GM18873 (cell line): Measurements from ENCODE around the gene XG.
"Not testable (repeated sequence)": the region's sequence is repeated elsewhere in the genome, so short reads cannot be mapped to it uniquely, and the experiment has no call there.

ENCODE experiments used
- ATAC-seq: cut with Tn5 transposase; IDR thresholded peaks from one replicate; pipeline ENCODE4 v1.9.1; 2021; ENCODE audit warnings: mild to moderate bottlenecking, moderate library complexity, moderate number of reproducible peaks; ENCODE audit not compliant: unreplicated experiment, low FRiP score

The XG gene

DNA sequence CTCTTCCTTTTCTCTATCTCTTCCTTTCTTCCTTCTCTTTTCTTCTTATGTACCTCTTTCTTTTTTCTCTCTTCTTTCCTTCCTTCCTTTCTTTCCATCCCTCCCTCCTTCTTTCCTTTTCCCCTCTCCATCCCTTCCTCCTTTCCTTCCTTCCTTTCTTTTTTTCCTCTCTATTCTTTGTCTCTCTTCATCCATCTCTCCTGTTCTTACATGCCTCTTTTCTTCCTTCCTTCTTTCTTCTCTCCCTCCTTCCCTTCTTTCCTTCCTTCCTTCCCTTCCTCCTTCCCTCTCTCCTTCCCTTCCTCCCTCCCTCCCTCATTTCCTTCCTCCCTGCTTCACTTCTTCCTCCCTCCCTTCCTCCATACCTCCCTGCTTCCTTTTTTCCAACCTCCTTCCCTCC is 19.2 kb upstream of the XG start:
- ATAC-seq, result no peak

DNA sequence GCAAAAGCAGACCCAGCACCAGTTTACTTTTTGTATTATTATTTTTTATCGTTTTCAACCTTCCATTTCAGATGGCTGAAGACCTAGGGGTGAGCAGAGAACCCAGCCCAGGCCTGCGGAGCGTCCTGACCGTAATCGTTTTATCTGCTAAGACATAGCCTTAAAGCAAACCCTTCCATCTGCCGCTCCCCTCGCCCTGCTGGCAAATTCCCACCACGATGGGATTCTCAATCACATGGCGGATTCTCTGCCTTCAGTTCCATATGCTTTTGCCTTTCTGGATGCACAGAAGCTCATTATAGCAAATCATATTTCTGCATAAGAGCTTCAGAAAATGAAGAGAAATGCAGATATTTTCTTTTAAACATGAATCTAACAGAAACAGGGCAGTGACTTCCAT is 18.6 kb upstream of the XG start:
- no peak for ATAC-seq

DNA sequence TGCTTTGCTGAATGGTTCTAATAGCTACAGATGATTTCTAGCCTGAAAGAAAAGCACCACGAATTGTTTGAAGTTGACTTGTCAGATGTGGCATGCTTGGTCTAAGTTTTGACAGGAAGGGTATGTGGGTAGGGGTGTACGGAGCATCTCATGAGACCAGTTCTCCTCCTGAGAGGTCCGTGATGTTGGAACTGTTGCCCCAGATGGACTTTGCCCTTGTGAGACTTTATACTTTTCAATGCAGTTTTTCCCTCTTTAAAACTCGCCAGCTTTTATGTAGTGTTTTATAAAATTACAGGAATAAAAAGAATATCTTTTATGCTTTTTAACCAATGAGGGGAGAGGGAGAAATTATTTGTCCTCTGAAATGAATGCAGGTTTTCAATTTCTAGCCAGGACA is 16.6 kb upstream of the XG start:
- no peak for ATAC-seq

DNA sequence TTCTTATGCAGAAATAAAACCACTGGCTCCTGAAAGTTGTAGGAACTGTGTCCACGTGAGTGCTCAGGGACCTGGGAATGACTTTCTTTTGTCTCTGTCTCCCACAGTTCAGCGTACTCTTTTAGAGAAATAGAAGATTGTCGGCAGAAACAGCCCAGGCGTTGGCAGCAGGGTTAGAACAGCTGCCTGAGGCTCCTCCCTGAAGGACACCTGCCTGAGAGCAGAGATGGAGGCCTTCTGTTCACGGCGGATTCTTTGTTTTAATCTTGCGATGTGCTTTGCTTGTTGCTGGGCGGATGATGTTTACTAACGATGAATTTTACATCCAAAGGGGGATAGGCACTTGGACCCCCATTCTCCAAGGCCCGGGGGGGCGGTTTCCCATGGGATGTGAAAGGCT is 11.2 kb upstream of the XG start:
- ATAC-seq, result no peak

DNA sequence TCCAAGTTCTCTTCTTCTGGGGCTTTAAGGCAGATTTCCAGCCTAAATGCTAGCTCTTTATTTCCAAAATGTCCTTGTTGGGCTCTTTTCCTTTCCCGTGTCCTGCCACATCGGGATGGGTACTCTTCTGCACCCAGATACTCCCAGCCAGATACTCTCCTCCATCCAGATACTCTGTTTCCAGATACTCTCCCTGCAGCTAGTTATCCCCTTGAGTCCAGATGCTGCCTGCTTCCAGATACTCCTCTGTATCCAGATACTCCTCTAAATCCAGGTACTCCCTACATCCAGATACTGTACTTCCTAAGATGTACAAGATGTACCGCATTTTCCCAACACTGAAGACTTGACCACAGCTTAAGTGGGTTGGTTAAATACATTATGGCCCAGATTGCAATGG is 10.5 kb upstream of the XG start:
- ATAC-seq, result no peak

DNA sequence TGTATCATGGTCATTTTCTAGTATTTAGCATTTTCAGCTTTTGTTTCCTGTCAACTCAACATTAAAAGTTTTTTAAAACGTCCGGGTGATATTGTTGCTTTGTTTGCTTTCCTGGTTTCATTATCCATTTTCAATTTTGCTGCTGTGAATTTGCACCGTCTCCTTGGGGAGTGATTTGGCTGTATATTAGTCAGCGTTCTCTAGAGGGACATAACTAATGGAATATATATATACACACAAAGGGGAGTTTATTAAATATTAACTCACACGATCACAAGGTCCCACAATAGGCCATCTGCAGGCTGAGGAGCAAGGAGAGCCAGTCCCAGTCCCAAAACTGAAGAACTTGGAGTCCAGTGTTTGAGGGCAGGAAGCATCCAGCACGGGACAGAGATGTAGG is 5.6 kb upstream of the XG start:
- not testable (repeated sequence) for ATAC-seq

DNA sequence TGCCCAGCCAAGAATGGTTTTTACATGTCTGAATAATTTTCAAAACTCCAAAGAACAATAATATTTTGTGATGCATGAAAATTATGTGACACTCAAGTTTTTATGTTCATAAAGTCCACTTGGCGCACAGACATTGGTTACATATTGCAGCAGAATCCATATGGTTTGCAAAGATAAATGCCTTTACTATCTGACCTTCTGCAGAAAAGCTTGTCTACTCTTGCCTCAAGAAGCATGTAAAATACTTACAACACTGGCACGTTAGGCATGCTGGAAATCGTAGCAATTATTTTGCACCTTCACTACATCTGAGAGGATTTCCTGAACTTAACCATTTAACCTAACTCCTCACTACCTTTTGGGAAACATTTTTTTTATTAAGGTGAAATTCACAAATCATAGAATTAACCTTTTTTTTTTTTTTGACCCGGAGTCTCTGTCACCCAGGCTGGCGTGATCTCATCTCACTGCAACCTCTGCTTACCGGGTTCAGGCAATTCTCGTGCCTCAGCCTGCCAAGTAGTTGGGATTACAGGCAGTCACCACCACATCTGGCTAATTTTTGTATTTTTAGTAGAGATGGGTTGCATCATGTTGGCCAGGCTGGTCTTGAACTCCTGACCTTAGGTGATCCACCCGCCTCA is 3.5 kb upstream of the XG start:
- no peak for ATAC-seq

DNA sequence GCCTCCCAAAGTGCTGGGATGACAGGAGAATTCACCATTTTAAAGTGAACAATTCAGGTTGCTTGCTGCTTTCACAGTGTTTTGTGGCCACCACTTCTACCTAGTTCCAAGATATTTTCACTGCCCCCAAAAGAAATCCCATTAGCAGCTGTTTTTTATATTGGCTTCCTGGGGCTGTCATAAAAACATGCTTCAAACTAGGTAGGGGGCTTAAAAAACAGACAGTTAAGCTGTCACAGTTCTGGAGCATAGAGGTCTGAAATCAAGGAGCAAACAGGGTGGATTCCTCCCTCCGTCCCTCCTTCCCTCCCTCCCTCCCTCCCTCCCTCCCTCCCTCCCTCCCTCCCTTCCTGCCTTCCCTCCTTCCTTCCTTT is 3.0 kb upstream of the XG start:
- no peak for ATAC-seq

DNA sequence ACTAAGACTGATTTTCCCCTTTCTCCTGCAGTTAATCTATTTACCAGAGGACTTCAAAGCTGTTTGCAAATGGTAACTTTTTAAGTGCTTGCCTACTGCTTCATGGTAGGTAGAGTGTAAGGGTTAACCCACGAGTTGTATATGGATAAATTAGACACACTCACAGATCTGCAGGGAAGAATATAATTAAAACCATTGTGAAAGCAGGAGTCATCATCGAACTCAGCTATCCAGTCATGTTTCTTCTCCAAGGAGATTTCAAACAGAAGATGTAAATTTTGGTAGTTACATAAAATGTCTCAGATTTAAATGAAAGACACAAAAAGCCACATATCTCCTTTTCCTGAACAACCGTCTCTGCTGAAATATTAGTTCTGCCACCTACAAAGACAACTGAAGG is 549 bp upstream of the XG start:
- ATAC-seq, result no peak

DNA sequence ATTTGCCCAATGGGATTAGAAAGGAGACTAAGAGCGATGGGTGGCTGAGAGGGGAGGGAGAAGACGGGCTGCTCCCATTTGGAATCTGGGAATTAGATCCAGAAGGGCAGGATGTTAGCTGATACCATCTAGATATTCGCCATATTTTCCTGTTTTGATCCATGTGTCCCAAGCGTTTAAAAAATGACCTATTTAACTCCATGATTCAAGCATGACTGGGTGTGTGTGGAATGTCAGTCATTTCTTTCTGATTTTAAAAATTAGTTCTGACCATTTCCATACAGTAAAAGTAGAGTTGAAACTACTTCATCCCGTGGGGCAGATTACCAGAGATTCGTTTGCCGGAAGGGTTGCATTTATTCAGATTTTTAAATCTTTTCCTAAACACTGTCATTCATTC is 601 bp downstream of the XG start:
- ATAC-seq, result not testable (repeated sequence)

DNA sequence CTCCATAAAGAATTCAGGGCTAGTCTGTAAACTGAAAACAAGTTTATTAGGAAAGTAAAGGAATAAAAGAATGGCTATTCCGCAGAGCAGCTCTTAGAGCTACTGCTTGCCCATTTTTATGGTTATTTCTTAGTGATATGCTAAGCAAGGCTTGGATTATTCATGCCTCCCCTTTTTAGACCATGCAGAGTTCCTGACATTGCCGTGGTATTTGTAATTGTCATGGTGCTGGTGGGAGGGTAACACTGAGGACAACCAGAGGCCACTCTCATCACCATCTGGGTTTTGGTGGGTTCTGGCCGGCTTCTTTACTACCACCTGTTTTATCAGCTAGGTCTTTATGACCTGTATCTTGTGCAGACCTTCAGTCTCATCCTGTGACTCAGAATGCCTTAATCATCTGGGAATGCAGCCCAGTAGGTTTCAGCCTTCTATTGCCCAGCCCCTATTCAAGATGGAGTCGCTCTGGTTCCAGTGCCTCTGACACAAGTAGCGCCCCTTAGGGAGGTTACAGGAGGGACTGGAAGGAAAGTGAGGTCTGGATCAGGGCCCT is 3.4 kb downstream of the XG start:
- ATAC-seq, result not testable (repeated sequence)

DNA sequence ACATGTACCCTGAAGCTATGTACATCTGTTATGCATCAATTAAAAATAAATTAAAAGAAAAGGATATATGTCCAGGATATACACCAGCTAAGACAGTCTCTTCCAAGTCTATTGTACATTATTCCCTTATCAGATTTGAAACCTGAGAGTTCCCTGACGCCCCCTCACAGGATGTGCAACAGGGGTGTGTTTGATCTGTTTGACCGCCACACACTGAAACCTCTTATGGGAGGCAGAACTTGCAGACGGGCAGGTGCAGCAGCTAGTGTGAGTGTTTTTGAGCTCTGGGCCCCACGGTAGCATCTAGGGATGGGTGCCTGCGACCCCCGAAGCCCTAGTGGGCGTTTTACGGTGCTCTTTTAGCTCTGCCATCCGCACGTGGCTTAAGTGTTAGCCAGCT is 4.7 kb downstream of the XG start:
- no peak for ATAC-seq

DNA sequence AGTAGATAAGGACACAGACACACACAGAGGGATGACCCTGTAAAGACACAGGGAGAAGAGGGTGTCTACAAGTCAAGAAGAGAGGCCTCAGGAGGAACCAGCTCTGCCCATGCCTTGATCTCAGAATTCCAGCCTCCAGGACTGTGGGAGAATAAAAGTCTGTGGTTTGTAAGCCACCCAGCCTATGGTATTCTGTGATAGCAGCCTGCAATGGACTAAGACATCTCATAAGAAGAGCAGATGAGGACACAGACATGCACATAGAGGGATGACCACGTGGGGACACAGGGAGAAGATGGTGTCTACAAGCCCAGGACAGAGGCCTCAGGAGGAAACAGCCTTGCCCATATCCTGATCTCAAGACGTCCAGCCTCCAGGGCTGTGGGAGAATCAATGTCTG is 9.4 kb downstream of the XG start:
- no peak for ATAC-seq

DNA sequence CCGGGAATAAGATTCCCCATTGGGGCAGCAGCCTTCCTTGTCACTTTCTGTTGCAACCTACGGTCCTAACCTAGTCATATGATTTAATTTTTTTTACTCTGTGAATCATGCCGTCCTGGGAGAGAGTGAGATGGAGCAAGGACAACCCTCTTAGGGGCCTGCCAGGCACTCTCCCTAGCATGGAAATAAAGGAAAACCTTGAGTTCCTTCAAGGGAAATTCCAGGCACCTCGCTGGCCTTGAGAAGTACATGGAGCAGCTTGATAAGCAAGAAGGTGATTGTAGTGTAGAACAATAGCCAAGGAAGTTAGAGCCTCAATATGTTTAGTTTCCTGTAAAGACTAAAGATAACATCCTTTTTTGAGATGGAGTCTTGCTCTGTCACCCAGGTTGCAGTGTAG is 10.8 kb downstream of the XG start:
- not testable (repeated sequence) for ATAC-seq

DNA sequence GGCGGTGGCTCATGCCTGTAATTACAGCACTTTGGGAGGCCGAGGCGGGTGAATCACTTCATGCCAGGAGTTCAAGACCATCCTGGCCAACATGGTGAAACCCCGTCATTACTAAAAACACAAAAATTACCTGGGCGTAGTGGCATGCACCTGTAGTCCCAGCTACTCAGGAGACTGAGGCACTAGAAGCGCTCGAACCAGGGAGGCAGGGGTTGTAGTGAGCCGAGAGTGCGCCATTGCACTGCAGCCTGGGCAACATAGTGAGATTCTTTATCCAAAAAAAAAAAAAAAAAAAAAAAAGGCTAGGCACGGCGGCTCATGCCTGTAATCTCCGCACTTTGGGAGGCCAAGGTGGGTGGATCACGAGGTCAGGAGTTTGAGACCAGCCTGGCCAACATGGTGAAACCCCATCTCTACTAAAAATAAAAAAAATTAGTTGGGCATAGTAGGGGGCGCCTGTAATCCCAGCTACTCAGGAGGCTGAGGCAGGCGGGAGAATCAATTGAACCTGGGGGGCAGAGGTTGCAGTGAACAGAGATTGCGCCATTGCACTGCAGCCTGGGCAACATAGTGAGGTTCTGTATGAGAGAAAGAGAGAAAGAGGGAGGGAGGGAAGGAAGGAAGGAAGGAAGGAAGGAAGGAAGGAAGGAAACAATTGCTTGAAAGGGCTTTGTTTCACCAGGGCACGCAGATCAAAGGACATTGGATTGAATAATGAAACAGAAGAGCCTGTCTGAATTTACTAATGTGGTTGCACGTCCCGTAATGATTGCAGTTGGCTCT is 13.1 kb downstream of the XG start:
- not testable (repeated sequence) for ATAC-seq

DNA sequence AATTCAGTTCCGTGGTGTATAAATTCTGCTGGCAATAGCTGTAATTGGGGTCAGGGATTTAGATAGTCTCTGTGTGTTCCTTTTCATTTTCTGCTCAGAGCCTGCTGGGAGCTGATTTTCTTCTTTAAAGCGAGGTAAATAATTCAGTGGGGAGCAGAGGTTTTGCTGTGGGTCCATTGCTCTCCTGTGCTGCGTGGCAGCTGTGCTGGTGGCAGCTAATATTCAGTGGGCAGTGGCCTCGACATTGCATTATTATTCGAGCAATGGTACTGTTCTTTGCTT is 13.7 kb downstream of the XG start:
- no peak for ATAC-seq

DNA sequence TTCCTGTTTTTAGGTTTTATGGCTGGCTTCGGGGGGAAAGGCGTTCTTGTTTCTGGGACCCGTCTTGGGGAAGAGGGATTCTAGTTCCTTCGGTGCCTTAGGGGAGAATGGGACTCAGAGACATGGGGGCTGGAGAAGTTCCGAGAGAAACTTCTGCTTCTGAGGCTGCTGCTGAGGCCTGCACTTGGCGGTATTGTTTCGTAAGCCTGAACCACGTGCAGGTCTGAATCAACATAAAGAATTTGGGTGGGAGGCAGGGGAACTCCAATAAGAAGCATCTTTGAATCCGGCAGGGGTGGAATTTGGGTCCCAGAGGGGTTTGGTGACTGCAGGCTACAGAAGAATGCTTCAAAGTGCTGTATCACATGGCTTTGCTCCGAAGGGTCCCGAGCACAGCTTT is 15.1 kb downstream of the XG start:
- no peak for ATAC-seq

DNA sequence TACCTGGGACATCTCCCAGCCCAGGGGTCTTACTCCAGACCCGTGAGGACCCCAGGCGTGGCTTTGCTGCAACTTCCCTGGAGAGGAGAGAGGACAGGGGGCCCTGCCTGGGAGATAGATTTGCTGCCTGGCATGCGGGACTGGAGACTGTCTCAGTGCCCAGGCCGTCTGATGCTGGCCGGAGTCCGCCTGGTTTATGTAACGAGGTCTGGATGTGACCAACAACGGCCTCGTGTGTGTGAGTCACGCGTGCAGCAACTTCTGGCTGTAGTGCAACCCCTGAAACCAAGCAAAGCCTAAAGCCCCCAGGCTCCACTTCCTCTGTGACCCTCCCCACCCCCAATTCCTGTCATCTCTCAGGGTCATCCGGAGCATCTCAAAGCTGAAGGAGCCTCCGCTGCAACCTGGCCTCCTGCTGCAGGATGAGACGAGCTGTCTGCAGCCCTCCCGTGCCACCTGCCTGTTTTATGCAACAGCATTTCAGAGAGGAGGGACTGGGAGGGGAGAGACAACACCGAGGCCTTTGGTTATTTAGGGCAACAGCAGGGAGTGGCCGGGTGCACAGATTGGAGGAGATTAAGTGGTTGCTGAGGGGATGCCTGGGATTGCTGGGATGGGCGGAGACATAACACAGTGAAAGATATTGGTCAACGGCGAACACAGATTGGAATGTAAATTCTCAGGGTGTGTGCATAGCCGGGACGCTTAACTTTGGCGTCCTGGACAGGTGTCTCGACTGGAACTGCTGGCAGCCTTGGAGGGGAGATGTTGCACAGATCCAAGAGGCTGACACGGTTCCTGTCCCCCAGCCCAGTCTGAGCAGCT is 16.0 kb downstream of the XG start:
- no peak for ATAC-seq

DNA sequence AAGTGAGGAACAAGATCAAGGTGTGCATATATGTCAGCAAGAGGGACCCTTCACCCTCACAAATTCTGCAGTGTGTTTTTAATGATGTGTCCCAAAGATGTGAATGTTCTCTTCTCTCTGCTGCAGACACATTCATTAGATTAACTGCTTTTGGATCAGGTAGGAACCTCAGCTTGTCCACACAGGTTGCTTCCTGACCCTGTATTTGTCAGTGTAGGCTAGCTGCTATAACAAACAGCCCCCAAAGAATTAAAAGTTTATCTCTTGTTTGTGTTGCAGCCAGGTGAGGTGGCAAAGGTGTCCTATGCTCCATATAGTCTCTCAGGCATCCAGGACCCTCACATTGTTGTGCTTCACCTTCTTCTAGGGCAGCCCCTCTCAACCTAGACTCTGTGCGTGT is 17.8 kb downstream of the XG start:
- no peak for ATAC-seq

DNA sequence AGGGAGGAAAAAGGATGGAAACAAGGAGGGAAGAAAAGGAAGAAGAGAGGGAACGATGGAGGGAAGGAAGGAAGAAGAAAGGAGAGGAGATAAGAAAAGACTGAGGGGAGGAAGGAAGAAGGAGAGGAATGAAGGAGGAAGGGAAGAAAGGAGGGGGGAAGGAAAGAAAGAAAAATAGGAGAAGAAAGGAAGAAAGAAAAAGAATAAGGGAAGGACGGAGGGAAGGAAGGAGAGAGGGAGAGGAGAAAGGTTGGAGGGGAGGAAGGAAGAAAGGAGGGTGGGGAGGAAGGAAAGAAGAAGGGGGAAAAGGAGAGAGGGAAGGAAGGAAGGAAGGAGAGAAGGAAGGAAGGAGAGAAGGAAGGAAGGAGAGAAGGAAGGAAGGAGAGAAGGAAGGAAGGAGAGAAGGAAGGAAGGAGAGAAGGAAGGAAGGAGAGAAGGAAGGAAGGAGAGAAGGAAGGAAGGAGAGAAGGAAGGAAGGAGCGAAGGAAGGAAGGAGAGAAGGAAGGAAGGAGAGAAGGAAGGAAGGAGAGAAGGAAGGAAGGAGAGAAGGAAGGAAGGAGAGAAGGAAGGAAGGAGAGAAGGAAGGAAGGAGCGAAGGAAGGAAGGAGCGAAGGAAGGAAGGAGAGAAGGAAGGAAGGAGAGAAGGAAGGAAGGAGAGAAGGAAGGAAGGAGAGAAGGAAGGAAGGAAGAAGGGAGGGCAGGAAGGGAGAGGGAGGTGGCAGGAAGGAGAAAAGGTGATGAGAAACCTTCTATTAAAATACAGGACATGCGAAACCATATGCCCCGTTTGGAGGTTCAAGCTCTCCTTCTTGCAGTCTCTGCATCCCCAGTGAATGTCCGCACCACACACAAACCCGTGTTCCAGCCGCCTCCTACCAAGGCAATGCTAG is 21.6 kb downstream of the XG start:
- ATAC-seq, result not testable (repeated sequence)

DNA sequence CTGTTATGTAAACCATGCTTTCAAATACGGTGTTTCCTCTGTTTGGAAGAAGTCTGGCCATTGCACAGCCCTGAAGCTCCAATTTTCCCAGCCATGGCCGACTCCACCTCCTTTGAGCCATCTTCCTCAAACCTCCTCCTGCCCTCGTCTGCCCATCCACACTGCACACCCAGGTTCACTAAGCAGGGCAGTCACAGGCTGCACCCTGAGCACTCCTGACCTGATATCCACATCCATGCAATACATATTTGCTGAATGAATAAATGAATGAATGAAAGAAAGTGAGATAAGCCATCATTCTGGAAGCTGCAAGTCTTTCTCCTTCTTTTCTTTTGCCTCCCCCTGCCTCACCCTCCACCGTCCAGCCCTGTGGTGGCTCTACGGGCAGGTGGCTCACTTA is 22.2 kb downstream of the XG start:
- ATAC-seq, result no peak
